Glomerular visceral epithelial cell (primary cell): ENCODE data around the gene SLC6A8.
A peak's percentile ranks its signal among the peaks of the same experiment; 100 is the strongest.
"Not testable (repeated sequence)": the region's sequence is repeated elsewhere in the genome, so short reads cannot be mapped to it uniquely, and the experiment has no call there.

Source experiments
- DNase-seq: peaks from one replicate; pipeline ENCODE4 v3.0.0-alpha.2; 2016; ENCODE audit errors: extremely low spot score

Gene SLC6A8

DNA sequence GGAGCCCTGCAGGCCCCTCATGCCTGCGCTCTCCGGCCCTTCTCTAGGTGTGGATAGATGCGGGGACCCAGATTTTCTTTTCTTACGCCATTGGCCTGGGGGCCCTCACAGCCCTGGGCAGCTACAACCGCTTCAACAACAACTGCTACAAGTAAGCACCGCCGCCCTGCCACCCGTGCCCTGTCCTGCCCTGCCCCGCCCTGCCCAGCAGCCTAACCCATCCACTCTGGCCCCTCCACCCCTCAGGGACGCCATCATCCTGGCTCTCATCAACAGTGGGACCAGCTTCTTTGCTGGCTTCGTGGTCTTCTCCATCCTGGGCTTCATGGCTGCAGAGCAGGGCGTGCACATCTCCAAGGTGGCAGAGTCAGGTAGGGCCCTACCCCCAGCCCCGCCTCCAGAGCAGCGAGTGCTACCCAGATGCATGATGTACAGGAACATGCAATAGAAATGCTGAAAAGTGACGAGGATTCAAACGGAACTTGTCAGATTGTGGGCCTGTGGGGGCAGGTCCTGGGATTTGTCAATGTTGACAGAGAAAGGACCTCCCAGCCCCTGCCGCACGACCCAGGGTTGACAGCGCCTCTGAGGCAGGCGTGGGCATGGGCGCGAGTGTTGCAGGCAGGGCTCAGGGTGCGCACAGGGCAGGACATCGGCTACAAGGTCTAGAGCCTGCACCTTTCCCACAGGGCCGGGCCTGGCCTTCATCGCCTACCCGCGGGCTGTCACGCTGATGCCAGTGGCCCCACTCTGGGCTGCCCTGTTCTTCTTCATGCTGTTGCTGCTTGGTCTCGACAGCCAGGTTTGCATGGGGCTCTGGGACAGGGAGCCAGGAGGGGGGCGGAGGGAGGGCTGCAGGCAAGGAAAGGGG lies 5.7 kb downstream of the SLC6A8 start:
- no peak for DNase-seq

DNA sequence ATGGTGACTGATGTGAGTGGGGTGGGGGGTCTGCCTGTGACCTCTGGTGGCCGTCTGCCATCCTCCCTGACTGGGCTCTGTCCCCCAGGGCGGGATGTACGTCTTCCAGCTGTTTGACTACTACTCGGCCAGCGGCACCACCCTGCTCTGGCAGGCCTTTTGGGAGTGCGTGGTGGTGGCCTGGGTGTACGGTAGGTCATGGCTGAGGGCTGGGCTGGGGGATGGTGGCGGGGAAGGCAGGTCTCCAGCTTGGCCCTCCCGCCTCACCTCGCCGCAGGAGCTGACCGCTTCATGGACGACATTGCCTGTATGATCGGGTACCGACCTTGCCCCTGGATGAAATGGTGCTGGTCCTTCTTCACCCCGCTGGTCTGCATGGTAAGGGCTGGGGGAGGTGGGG lies 6.5 kb downstream of the SLC6A8 start:
- not testable (repeated sequence) for DNase-seq

DNA sequence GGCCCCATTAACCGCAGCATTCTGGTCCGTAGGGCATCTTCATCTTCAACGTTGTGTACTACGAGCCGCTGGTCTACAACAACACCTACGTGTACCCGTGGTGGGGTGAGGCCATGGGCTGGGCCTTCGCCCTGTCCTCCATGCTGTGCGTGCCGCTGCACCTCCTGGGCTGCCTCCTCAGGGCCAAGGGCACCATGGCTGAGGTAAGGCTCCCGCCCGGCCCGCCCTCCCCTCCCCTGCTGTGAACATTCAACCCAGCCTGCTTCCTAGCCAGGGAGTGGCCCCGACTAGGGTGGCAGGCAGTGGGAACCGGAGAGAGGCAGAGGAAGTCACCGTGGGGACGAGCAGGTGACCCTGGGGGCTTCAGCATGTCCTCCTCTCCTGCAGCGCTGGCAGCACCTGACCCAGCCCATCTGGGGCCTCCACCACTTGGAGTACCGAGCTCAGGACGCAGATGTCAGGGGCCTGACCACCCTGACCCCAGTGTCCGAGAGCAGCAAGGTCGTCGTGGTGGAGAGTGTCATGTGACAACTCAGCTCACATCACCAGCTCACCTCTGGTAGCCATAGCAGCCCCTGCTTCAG lies 7.1 kb downstream of the SLC6A8 start:
- no peak for DNase-seq

DNA sequence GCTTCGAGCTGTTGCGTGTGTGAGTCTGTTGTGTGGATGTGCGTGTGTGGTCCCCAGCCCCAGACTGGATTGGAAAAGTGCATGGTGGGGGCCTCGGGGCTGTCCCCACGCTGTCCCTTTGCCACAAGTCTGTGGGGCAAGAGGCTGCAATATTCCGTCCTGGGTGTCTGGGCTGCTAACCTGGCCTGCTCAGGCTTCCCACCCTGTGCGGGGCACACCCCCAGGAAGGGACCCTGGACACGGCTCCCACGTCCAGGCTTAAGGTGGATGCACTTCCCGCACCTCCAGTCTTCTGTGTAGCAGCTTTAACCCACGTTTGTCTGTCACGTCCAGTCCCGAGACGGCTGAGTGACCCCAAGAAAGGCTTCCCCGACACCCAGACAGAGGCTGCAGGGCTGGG lies 8.4 kb downstream of the SLC6A8 start:
- no peak for DNase-seq

- not testable (repeated sequence) for DNase-seq
Observed at GRCh38 chrX:153696538-153696937, 8.8 kb downstream of the SLC6A8 start.

DNA sequence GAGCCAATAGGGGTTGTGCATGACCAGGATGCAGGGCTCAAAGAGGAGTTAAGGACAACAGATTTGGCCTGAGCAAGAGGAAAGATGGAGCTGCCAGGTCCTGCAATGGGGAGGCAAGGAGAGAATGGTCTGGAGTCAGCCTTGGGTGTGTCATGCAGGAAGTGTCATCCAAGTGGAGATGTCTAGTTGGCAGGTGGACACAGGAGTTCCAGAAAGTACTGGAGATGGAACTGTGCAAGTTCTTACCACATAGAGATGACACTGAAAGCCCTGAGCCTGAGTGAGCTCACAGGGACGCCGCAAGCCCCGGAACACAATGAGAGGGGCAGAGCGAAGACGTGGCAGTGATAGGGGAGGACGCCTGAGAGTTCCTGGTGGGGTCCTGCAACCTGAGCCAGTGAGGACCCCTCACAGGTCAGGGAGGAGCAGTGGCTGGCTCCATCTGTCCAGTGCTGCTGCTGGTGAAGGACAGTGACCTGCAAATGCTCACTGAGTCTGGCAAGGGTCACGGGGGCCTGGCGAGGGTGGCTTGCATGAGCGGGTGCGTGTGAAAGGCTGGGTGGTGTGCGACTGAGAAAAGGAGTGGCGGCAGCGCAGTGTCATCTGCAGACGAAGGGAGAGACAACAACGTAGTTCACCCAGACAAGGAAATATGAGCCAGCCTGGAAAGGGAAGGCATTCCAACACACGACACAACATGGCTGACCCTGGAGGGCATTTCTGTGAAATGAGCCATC lies 9.4 kb downstream of the SLC6A8 start:
- not testable (repeated sequence) for DNase-seq

DNA sequence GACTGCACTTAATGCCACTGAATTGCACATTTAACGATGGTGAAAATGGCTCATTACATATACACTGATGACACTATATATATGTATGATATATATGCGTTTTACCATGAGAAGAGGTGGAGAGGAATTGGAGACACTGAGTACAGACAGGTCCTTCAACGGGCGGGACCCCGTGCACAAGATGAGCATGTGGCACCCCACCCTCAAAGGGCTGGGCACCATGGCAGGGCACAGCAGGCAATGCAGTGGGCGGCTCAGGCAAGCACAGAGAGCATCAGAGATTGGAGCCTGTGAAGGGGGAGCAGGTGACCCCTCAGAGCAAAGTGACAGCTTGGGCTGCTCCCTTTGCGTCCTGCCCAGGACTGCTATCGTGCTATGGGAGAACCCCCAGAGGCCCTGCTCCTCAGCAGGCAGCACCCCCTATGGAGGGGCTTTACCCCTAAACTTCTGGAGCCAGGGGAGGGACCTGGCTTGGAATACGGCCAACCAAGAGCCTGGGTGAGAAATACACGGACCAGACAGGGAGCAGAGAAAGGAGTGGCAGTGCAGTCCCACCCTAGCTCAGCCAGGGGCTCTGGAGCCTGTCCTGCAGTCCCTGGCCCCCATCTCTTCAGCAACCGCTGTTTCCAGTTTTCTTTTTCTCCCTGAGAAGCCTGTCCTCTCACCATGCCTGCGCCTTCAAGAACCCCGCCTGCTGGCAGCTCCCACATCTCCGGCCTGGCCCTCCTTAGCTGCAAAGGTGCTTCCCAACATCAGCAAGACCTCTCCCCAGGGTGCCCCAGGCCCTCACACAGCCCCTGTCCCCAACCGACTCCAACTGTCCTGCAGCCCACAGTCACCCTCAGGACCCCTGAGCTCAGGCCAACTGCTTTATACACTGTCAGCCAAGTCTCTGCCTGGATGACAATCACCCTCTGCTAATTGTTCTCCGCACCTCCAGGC lies 10.5 kb downstream of the SLC6A8 start:
- no peak for DNase-seq

DNA sequence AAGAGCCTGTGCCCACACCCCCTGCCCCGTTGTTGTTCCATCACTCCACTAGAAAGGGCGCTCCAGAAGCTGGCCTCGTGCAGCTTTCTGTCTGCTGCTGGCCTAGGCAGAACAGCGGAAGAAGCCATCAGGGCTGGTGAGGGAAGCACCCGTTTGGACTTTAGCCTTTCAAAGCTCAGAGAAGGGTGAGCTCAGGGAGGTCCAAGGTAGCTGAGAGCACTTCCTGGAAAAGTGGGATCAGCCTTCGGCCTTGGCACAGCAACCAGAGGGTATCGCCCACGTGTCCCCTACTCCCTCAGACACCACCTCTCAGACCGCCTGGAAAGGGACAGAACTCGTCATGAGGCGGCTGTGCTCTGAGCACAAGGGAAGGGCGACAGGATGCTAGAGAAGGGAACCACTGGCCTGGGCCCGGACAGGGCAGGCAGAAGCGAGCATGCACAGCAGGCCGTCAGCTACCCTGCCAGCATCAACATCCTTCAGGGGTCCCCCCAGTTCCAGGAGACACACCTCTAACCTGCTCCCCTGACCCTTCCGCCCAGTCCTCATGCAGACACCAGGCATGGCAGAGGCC lies 11.6 kb downstream of the SLC6A8 start:
- not testable (repeated sequence) for DNase-seq

- not testable (repeated sequence) for DNase-seq
Observed at GRCh38 chrX:153699784-153700371, 12.2 kb downstream of the SLC6A8 start.

- DNase-seq, result no peak
Observed at GRCh38 chrX:153700376-153700945, 12.7 kb downstream of the SLC6A8 start.

- no peak for DNase-seq
Observed at GRCh38 chrX:153700967-153701366, 13.2 kb downstream of the SLC6A8 start.

DNA sequence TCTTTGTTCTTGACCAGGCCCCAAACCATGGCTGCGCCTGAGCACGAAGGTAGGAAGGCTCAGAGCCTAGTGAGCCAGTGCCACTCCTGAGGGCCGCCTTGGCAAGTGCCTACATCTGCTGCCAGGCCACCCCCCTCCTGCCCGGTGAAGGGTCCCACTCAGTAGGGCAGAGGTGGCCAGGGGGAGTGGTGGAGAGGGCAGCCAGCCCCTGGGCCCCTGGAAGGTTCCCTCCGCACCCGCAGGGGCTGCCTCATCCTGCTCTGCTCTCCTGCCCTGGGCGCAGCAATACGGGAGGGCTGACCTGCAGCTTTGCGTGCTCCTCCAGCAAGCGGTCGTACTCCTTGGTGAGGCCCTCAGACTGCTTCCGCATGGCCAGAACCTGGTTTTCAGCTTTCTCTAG lies 14.0 kb downstream of the SLC6A8 start:
- DNase-seq, result no peak

DNA sequence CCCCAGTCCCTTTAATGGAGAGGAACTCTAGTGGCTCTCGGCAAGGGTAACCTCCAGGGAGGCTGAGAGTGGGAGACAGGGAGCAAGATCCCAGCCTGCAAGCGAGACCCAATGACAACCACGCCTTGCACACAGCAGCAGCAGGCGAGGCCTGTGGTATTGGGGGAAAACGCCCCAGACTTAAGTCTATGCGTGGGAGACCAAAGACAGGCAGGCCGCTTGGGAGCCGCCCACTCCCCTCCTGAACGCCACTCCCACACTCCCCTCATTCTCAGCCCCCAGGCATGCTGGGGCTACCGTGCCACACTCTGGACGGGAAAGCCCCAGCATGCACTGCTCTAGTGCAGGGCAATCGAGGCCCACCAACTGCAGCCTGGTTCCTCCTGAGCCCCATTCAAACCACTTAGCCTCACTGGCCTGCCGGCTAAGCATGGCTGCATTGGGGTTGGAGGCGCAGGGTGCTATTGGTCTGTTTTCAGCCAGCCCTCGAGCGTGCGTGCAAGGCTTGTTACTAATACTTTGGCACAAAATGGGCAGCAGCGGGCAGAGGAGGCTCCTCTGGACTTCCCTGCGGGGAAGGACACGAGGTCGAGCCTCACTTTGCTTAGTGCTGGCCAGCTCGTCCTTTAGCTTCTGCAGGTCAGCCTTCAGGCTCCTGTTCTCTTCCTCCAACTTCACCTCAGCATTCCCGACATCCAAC lies 14.8 kb downstream of the SLC6A8 start:
- no peak for DNase-seq

GRCh38 chrX:153703036-153703370 lies 15.3 kb downstream of the SLC6A8 start:
- peak; percentile 46 for DNase-seq

- DNase-seq, result no peak
Observed at GRCh38 chrX:153704021-153704526, 16.3 kb downstream of the SLC6A8 start.

DNA sequence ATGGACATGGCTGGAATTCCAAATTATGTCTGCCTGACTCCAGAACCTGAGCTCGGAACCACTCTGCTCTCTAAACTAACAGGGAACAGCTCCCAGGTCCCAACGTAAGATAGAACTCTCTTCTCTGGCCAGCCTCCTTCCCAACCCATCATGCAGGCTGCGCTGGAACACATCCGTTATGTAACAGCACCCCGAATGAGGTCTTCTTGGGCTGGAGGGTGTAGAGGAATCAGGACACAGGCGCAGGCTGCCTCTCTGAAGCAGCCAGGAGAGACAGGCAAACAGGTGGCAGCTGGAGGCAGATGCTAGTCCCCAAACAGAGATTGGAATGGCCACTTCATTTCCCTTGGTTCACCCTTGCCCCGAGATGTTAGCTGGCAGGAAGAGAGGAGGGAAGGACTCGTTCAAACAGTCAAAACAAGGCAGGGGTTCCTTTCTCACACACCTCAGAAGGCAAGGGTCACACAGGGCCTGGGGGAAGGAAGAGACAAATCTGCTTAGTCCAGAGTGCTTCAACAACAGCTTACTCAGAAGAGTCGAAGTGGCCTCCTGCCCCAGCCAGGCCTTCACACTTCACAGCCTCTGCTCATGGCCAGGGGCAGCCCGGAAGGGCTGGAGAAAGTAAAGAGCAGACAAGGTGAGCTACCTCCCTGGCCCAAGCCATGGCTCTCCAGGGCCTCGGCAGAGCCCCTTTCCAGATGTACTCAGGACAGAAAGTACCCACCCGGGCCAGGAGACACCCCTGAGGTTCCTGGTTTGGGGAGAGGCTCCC lies 17.1 kb downstream of the SLC6A8 start:
- DNase-seq, result not testable (repeated sequence)

GRCh38 chrX:153705403-153706060 lies 17.8 kb downstream of the SLC6A8 start:
- DNase-seq, result not testable (repeated sequence)

DNA sequence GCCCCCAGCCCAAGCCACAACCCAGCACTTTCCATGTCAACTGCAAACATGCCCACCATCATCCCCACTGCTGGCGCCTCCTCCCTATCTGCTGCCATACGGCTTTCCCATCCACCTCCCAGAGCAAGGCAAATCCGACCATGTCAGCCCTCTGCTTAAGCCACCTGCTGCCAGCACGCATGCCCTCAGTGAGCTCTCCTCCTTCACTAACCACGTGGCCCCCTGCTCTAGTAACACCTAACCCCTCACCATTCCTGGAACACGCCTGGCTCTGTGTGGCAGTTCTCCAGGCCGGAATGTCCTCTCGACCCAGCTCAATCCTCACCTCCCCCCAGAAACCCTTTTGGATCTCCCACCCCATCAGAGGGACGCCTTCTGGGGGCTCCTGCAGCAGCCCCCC lies 19.1 kb downstream of the SLC6A8 start:
- DNase-seq, result no peak
